H4 (cell line): ENCODE data around the gene EIF5A2. TPM values are rescaled to one million over a fixed set of nuclear protein-coding genes. Genes with fewer than 3 reads are reported as not detected.
"Not testable (repeated sequence)": the region's sequence is repeated elsewhere in the genome, so short reads cannot be mapped to it uniquely, and the experiment has no call there.

Experiments
- DNase-seq: peaks from one replicate; pipeline ENCODE4 v3.0.0-alpha.2; 2015; ENCODE audit warnings: low spot score
- total RNA-seq: library from RNA; depleted of rRNA; stranded (reverse); fragments of >200 nt; shearing (Covaris generic); gene quantifications from 2 replicates; pipeline ENCODE4 v1.2.3, GENCODE V29; 2014

EIF5A2 gene
- total RNA-seq, 1 experiment from 2014 or later: 17.0 TPM

DNA sequence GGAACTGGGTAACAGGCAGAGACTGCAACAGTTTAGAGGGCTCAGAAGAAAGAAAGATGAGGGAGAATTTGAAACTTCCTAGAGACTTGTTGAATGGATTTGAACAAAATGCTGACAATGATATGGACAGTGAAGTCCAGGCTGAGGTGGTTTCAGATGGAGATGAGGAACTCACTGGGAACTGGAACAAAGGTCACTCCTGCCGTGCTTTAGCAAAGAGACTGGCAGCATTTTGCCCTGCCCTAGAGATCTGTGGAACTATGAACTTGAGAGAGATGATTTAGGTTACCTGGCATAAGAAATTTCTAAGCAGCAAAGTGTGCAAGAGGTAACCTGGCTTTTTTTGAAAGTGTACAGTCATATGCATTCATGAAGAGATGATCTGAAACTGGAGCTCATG, 11.7 kb downstream of the EIF5A2 start:
- no peak for DNase-seq

DNA sequence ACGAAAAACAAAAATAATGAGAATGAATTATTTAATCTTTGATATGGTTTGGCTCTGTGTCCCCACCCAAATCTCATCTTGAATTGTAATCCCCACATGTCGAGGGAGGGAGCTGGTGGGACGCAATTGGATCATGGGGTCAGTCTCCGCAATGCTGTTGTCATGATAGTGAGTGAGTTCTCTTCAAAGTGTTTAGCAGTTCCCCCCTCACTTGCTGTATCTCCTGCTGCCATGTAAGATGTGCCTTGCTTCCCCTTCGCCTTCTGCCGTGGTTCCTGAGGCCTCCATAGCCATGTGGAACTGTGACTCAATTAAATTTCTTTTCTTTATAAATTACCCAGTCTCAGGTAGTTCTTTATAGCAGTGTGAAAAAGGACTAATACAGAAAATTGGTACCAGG, 12.1 kb downstream of the EIF5A2 start:
- DNase-seq: not testable (repeated sequence)

DNA sequence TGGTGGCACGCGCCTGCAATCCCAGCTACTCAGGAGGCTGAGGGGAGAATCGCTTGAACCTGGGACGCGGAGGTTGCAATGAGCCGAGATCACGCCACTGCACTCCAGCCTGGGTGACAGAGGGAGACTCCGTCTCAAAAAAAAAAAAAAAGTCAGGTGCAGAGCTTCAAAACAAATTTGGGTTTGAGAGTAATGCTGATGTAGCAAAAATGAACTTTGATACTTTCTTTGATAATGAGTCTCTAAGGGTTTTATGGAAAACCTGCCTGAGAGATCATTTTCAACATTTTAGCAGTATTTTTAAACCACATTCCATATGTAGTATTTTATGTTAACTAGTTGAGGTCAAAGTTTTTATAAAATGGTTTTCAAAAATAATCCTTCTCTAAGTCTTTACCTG, 14.5 kb downstream of the EIF5A2 start:
- DNase-seq: no peak

DNA sequence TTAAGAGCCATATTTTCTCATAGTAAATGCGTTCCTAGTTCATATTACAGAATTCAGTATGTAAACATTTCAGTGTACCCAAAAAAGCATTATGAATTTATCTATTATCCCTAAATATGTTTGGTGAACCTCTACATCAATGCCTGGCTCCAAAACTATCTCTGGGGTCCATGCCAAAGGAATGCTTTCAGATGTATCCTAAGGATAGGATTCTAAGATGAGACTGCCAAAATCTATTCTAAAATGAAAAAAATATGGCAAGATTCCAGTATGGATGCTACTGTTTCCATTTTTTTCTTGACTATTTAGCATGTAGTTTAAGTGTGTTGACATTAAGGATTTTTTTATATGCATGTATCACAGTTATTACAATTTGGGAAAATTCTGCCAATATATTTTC, 18.8 kb downstream of the EIF5A2 start:
- DNase-seq: no peak

DNA sequence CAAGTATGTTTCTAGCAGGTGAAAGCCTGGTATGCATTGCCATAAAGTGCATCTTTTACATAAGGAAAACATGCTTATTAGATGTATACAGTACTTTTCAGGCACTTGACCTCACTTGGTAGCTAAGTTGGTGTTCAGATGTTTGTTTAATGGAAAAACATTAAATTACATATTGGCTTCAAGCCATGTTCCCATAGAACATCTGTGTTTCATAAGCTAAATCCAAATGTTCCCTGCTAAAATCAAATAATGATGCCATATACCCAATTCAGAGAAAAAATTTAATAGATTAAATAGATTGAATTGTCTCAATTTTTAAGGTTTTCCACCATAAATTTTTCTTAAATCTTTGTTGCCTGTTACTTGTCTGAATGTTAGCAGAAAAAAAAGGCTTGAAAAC, 19.3 kb downstream of the EIF5A2 start:
- no peak for DNase-seq

DNA sequence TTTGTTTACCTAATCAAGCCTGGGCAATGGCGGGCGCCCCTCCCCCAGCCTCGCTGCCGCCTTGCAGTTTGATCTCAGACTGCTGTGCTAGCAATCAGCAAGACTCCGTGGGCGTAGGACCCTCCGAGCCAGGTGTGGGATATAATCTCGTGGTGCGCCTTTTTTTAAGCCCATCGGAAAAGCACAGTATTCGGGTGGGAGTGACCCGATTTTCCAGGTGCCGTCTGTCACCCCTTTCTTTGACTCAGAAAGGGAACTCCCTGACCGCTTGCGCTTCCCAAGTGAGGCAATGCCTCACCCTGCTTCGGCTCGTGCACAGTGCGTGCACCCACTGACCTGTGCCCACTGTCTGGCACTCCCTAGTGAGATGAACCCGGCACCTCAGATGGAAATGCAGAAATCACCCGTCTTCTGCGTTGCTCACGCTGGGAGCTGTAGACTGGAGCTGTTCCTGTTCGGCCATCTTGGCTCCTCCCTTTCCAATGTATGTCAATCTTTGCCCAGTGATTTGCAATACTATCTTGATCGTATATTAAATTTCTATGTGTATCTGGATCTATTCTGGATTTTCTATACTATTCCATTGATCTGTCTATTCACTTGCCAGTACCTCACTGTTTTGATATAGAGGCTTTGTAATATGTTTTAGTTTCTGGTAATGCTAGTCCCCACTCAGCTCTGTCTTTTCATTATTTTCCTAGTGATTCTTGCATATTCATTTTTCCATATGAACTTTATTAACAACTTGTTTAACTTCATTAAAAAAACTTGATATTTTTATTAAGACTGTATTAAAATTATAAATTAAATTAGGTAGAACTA, 24.1 kb downstream of the EIF5A2 start:
- not testable (repeated sequence) for DNase-seq

DNA sequence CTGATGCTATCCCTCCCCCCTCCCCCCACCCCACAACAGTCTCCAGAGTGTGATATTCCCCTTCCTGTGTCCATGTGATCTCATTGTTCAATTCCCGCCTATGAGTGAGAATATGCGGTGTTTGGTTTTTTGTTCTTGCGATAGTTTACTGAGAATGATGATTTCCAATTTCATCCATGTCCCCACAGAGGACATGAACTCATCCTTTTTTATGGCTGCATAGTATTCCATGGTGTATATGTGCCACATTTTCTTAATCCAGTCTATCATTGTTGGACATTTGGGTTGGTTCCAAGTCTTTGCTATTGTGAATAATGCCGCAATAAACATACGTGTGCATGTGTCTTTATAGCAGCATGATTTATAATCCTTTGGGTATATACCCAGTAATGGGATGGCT, 29.7 kb downstream of the EIF5A2 start:
- DNase-seq: not testable (repeated sequence)

DNA sequence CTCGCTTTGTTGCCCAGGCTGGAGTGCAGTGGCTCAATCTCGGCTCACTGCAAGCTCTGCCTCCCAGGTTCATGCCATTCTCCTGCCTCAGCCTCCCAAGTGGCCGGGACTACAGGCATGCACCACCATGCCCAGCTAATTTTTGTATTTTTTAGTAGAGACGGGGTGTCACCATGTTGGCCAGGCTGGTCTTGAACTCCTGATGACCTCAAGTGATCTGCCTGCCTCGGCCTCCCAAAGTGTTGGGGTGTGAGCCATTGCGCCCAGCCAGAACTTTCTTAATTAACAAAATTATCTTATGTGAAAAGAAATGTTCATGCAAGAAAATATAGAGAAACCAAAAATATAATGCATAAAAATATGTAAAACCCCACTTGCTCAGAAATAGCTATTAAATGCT, 31.1 kb downstream of the EIF5A2 start:
- not testable (repeated sequence) for DNase-seq

DNA sequence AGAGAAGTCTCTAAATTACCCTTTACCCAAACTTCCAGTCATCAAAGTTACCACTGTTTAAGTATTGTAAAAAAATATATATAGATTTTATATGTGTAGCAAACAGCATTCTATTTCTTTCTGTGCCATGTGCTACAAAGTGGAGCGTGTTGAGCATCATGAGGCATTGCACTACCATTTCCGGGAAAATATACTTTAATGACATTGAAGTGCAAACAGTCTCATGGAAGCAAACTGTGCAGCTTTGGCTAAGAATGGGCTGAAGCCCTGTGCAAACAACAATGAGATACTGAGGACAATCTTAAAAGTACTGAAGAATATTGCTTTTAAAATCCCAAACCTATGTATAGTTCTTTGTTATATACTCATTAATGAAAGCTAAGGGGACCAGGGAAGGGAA, 31.9 kb downstream of the EIF5A2 start:
- DNase-seq: no peak

DNA sequence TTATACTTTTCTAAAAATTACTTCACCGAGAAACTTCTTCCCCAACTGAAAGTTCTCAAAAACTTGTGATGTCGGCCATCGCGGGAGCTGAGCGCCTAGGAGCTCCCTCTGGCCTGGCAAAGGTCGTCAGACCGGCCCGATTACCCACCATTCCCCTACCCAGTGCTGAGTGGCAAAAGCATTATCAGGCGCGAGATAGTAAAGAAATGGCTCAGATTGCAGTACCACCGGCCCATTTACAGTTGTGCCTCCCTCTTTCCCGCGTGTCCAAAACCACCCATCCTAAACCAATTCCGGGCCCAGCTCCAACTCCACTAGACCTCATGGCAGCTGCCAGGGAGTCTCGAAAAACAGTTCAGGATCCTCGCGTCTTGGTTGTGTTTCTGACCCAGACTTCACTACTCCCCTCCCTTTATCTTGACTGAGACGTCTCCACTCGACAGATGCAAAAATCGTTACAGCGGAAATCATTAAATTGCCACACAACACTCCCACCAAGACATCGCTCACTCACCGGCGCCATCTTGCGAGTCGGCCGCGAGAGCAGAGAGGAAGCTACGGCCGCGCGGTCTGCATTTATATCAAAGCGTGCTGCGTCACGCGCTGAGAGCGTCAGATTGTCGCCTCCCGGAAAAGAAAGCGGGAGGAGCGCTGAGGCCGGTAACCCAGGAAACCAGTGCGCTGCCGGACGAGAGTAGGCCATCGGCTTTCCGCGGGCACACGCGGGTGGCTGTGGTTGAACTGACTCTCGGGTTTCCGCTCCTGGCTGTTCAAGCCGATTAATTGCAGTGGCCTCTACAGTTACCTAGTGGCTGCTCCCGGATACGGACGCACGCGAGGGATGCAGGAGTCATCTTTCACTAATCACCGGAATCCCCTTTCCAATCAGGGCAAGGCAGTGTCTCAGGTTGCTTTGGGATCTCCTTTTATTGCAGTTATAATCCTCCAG, 38.5 kb downstream of the EIF5A2 start, which contains the start of gene RPL22L1:
TSS of gene RPL22L1 (minus strand) at position 551 of the 949 bp plus-strand sequence. CDS start at position 523, 28 bp downstream.
- DNase-seq: peak; percentile 99

DNA sequence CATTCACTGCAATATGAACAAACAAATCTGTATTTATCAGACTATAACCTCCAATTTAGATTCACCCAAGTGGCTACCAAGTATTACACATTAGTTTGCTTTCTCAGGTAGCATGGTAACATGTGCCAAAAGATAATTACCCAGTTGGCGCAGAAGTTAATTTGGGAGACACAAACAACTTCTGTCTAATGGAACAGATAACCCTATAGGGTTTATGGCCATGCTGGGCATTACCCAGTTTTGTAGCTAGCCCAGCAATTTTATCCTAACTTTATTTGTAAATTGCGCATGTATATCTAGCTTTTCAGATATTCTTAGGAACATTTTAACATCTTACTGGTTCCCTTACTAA, 39.2 kb downstream of the EIF5A2 start:
- DNase-seq: no peak

DNA sequence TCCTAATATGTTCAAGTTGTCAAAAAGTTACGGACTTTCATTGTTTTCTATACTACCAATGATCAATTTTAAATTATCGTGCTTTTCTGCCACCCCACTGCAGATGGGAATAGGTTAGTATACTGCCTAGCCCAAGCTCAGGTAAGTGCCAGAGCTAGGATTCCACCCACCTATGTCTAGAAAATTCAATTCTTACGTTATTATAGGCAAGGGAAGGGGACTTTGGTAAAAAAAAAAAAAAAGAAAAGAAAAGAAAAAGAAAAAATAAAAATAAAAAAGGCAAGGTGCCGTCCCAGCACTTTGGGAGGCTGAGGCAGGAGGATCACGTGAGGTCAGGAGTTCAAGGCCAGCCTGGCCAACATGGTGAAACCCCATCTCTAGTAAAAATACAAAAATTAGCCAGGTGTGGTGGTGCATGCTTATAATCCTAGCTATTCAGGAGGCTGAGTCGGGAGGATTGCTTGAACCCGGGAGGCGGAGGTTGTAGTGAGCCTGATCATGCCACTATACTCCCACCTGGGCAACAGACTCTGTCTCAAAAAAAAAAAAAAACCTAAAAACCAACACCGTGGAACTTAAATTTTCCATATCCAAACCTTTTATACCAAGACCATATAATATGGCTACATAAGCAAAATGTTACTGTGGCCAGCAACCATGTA, 39.7 kb downstream of the EIF5A2 start:
- DNase-seq: no peak

DNA sequence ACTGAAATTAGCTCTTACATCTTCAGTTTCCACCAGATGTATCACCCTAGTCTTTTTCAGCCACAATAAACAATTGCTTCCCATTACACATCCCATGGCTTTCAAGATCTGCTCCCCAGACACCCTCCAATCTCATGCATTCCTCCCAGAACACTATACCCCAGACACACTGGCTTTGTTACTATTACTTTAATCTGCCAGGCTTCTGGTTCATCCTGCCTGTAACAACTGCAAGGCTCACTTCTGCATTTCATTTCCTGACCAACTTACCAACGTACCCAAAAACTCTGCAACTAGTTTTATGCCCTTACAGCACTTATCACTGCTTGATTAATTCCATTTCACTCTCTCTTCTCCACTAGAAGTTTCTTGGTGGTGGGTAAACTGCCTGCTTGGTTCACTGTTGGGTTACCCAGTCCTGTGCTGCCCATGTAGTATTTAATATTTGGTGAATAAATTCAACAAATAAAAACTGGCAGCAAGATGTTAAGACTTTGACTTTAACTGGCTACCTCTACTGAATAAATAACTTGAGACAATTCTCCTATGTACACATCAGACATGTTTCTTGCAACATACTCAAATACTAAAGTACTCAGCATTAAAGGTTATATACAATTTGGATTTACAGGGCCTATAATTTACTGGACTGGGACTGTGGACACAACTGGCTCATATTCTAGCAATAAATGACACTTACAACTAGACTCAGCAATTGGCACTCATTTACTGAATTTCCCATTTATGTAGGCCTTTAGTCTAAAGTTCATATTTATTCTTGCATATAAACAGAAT, 41.1 kb downstream of the EIF5A2 start:
- no peak for DNase-seq

DNA sequence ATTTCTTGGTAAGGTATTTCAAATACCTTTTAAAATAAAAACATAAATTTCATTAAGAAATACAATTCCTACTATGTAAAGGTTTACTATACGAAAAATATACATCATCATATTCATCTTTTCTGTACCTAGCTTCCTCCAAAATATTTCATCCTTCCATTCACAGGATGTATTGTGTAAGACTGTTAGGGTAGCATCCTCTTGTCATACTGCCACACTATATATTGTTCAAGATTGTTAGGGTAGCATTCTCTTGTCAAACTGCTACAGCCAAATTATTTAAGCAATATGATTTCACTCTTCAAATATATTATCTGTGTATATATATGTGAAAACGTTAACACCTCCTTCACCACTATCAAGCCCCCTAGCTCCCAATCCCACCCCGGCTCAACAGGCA, 41.9 kb downstream of the EIF5A2 start:
- DNase-seq: no peak

DNA sequence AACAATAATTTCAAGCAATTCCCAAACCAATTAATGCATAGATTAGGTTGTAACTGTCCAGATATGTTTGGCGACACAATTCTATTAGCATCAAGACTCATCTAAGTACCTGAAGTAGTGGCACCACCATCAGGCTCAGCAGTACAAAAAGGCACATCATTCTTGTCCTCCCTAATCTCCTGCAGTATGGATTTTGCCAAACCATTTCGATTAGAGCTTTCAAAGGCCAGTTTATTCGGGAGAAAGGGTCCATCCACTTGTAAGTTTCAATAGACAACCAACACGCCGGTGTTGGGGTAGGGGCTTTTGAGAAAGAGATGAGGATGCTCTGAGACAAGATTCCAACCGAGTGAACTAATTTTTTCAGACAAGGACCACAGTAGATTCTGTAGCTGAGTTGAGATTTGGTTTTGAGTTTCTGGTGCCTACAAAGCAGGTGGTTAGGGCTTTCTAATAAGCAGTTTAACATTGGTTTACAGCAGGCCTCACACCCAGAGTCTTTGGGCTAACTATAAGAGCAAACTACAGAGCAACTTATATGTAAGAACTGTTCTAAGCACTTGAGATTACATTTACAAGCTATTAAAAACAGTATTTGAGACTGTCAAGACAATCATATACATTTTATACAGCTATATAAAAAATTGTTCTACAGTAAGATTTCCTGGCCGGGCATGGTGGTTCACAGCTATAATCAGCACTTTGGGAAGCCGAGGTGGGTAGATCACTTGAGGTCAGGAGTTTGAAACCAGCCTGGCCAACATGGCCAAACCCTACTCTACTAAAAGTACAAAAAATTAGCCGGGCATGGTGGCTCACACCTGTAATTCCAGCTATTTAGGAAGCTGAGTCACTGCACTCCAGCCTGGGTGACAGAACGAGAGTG, 43.0 kb downstream of the EIF5A2 start:
- peak; percentile 22 for DNase-seq

DNA sequence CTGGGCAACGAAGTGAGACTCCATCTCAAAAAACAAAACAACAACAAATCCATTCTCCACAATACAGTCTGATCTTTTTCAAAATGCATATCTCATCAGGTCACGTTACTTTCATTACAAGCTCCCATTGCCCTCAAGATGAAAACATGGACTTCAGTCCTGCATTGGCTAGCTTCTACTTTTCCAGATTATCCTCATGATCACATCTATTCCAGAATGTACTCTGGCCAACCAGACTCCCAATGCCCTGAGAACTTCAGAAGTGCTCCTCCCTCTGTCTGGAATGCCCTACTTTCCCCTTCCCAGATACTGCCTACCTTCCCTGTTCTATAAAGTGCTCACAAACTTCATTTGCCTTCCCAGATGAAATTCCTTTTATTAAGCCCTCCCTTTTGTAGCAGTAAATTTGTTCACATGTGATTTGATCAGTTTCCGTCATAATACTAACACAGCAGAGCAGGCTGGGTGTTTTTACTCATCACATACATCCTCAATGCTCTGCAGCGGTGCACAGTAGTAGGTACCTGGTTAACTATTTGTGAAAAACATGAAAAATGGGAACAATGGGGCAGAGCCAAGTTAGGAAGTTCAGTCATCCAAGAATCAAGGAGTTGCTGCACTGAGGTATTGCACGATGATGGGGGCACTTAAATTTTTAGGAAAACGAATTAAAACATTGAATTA, 43.8 kb downstream of the EIF5A2 start:
- DNase-seq: no peak

DNA sequence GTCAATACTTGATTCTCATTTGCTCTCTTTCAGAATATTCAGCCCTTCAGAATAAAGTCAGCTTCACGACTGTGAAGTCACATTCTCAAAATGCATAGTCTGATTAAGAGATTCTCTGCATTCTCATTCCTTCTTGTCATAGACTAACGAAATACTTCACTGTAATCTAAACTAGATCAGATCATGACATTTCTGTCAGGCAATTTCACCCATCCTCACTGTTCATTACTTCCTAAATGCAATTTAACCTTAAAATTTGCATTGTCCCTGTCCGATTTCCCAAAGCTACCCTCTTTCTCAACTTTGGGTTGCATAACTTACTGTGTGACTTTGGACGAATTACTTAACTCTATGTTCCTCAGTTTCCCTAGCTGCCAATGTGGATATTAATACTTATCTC, 44.6 kb downstream of the EIF5A2 start:
- no peak for DNase-seq

DNA sequence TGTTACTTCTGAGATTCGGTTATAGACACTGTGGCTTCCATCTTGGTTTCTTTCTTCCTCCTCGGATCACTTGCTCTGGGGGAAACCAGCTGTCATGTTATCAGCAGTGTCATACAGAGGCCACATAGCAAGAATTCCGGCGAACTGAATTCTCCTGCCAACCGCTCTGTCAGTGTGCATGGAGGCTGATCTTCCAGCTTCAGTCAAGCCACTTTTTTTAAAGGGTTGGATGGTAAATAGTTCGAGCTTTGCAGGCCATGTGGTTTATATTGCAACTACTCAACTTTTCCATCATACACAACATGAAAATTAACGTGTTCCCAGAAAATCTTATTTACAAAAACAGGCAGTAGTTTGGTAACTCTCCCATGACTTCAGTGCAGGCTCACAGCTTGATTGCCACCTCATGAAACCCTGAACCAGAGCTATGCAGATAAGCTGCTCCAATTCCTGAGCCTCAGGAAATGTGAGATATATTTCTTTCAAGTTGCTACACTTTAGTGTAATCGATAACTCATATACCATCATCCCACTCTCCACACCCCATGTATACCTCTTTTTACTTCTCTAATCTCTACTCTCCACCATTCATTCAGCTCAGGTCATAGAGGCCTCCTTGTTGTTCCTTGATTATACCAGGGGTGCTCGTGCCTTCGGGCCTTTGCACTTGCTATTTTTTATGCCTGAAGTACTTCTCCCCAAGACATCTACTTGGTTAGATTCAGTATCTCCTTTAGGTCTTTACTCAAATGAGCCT, 45.6 kb downstream of the EIF5A2 start:
- DNase-seq: no peak

DNA sequence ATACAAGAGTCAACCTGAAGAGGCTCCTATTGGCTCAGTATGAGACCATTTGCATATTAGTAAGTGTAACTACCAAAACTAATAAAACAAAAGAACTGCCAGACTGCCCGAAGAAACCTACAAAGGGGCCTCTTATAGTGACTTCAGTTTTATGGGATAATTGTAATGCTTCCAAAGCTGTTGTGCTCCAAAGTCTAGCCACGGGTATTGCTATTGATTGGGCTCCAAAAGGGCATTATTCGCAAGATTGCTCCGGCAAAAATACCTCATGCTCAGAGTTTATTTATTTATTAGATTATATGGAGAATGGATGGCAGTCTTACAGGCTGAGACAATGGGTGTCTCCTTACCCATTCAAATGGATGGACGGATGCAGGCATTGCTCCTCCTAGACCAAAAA, 49.8 kb downstream of the EIF5A2 start:
- no peak for DNase-seq
